Upper lobe of right lung (tissue), 1 donor: ENCODE data around the gene CAMKMT. TPM values are rescaled to one million over a fixed set of nuclear protein-coding genes. Genes with fewer than 3 reads are reported as not detected.

Source experiments
- ATAC-seq: fragments of 200-7000 bp; cut with Tn5 transposase; one replicate; pipeline ENCODE4 v1.9.1; 2020; ENCODE audit warnings: mild to moderate bottlenecking, moderate library complexity
- DNase-seq: peaks from one replicate; pipeline ENCODE4 v3.0.0-alpha.2; 2020
- H3K27ac ChIP-seq: fragments of 200-600 bp; one replicate; pipeline ENCODE4 v1.8.0; 2022
- H3K27me3 ChIP-seq: fragments of 200-600 bp; one replicate; pipeline ENCODE4 v1.8.0; 2022; ENCODE audit warnings: mild to moderate bottlenecking
- H3K36me3 ChIP-seq: fragments of 200-600 bp; one replicate; pipeline ENCODE4 v1.8.0; 2022
- H3K4me1 ChIP-seq: fragments of 200-600 bp; one replicate; pipeline ENCODE4 v1.8.0; 2022
- H3K4me3 ChIP-seq: fragments of 200-600 bp; one replicate; pipeline ENCODE4 v1.8.0; 2022; ENCODE audit warnings: mild to moderate bottlenecking
- H3K9me3 ChIP-seq: fragments of 200-600 bp; one replicate; pipeline ENCODE4 v1.8.0; 2022
- CTCF ChIP-seq: fragments of 200-600 bp; IDR thresholded peaks from one replicate; pipeline ENCODE4 v1.8.0; 2022; ENCODE audit warnings: antibody characterized with exemption
- intact Hi-C: fragments of 100-400 bp; cut with DNase I; formaldehyde crosslinking; loops from one replicate; pipeline ENCODE4 v1.11.0; 2022
- total RNA-seq: library from RNA; stranded (reverse); fragmentation: NEBNext Ultra II Directional; extraction: Animal tissue kit (Norgen Biotek cat#: 25700); gene quantifications from one replicate; pipeline ENCODE4 v1.2.1, GENCODE V29; 2021
- donor health status: DM: no; HTN: yes; CAD: no; lungs with severe emphysema.

CAMKMT gene
- total RNA-seq, 1 donor from 2014 or later = 10.5 TPM

- no peaks in the 10 kb centered on the region for H3K36me3 ChIP-seq
- no peaks in the 10 kb centered on the region for H3K9me3 ChIP-seq
- TF ChIP-seq CTCF = no peak
- no peak overlapping the region for H3K27ac ChIP-seq
- intact Hi-C loops = no loop called here
- no peak overlapping the region for H3K4me3 ChIP-seq
- no peaks in the 10 kb centered on the region for H3K27me3 ChIP-seq
- no peak for ATAC-seq
- H3K4me1 ChIP-seq = no peaks in the 10 kb centered on the region
- no peak for DNase-seq
Measured at GRCh38 chr2:44570271-44570670, 208.5 kb downstream of the CAMKMT start.

DNA sequence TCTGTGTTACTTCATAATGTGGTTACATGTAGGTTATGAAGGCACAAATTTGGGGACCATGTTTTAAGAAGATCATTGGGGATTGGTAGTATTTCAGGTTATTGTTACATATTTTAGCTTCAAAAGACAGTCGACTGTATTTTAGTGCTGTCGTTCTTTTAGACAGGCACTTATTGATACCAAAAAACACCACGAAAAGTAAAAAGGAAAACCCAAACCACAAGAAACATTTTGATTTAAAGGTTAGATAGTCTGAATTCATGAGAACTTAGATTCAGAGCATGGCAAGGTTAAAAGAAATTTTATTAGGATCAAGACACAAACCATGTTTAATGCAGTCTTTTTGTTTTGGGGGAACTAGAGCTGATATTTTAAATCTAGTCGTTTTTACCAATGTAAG, 209.0 kb downstream of the CAMKMT start:
- Histone ChIP-seq H3K9me3 (no peaks in the 10 kb centered on the region), H3K4me3 (no peak overlapping the region), H3K36me3 (no peaks in the 10 kb centered on the region), H3K27ac (no peak overlapping the region), H3K4me1 (no peaks in the 10 kb centered on the region), H3K27me3 (no peaks in the 10 kb centered on the region)
- ATAC-seq (no peak), DNase-seq (no peak)
- intact Hi-C loops = no loop called here
- no peak for TF ChIP-seq CTCF

GRCh38 chr2:44572196-44572900, 210.6 kb downstream of the CAMKMT start:
- Histone ChIP-seq H3K4me1 (no peaks in the 10 kb centered on the region), H3K27me3 (no peaks in the 10 kb centered on the region), H3K36me3 (no peaks in the 10 kb centered on the region), H3K27ac (no peak overlapping the region), H3K9me3 (no peaks in the 10 kb centered on the region), H3K4me3 (no peak overlapping the region)
- intact Hi-C loops = no loop called here
- DNase-seq (no peak), ATAC-seq (no peak)
- no peak for TF ChIP-seq CTCF

GRCh38 chr2:44573996-44574395, 212.2 kb downstream of the CAMKMT start:
- no peak for ATAC-seq
- no peak for DNase-seq

DNA sequence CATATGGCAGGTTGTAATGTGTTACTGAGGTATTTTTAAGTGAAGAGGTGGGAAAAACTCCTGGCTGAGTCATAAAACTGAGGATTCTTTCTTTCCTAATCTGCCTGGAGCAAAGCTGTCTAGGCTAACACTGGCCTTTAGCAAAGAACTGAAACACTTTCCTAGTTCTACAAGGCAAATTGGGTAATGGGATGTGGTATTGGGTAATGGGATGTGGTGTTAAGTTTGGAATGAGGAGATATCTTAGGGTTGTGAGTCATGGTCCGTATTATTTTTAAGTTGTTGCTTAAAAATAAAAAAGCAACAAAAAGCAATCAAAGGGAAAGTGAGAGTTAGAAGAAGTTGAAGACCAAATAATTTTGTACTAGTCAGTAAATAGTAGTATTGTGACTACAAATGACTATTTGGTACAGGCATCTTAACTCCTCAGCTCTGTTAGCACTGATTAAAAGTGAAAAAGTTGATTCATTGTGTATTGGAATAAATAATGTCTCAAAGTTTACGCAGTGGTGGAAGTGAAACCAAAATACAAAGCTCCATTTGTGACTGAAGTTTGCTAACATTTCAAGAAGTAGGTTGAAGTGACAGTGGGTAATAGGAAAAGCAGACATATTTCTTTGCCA, 216.8 kb downstream of the CAMKMT start:
- peak overlapping the region; percentile 32 for H3K27ac ChIP-seq
- ATAC-seq (peak; percentile 47), DNase-seq (no peak)
- peaks cover 12% of the 10 kb centered on the region for H3K4me1 ChIP-seq
- no peaks in the 10 kb centered on the region for H3K9me3 ChIP-seq
- no peaks in the 10 kb centered on the region for H3K27me3 ChIP-seq
- peak overlapping the region; percentile 19 for H3K4me3 ChIP-seq
- intact Hi-C loops = no loop called here
- H3K36me3 ChIP-seq = no peaks in the 10 kb centered on the region
- no peak for TF ChIP-seq CTCF

More at GRCh38 chr2:44573996-44574395, 212.2 kb downstream of the CAMKMT start:
- Histone ChIP-seq H3K4me1 (peaks cover 9% of the 10 kb centered on the region), H3K27ac (no peak overlapping the region), H3K27me3 (no peaks in the 10 kb centered on the region), H3K9me3 (no peaks in the 10 kb centered on the region), H3K36me3 (no peaks in the 10 kb centered on the region), H3K4me3 (no peak overlapping the region)
- TF ChIP-seq CTCF = no peak
- intact Hi-C loops = no loop called here
